ENCODE results near the gene BRD9.
"Not testable (repeated sequence)": the region's sequence is repeated elsewhere in the genome, so short reads cannot be mapped to it uniquely, and the experiment has no call there.

- not testable (repeated sequence) for TF ChIP-seq CTCF, POLR2A (IDR thresholded peaks at IDR 0.05)
Observed at GRCh38 chr5:837621-838121, 54.9 kb downstream of the BRD9 start.

All from thyroid gland (tissue), 4 donors.